GM23338 (cell line): ENCODE measurements around the gene WDR74.
A peak's percentile ranks its signal among the peaks of the same experiment; 100 is the strongest.

ENCODE experiments used
- CREB1 ChIP-seq: fragments of 250-450 bp; sonication (Bioruptor Pico); IDR thresholded peaks from 2 replicates; pipeline ENCODE4 v1.5.0; 2020; ENCODE audit warnings: low read depth, mild to moderate bottlenecking, moderate library complexity
- EZH2 ChIP-seq: fragments of 200-600 bp; sonication (generic); IDR thresholded peaks from one replicate; pipeline ENCODE4 v1.8.0; 2017; ENCODE audit warnings: antibody characterized with exemption, mild to moderate bottlenecking, low read depth; ENCODE audit not compliant: unreplicated experiment
- EZH2phosphoT487 ChIP-seq: fragments of 200-600 bp; sonication (generic); IDR thresholded peaks from one replicate; pipeline ENCODE4 v1.8.1; 2018; ENCODE audit warnings: antibody characterized with exemption; ENCODE audit not compliant: unreplicated experiment
- JUNB ChIP-seq: IDR thresholded peaks from one replicate; pipeline ENCODE4 v1.6.1; 2016; ENCODE audit warnings: antibody characterized with exemption; ENCODE audit not compliant: unreplicated experiment
- POLR2AphosphoS5 ChIP-seq: IDR thresholded peaks from 2 replicates; pipeline ENCODE4 v1.6.1; 2016; ENCODE audit warnings: antibody characterized with exemption, low read depth
- STAT1 ChIP-seq: IDR thresholded peaks from one replicate; pipeline ENCODE4 v1.6.1; 2016; ENCODE audit warnings: antibody characterized with exemption; ENCODE audit not compliant: unreplicated experiment
- ZNF114 ChIP-seq: fragments of 250-450 bp; sonication (Bioruptor Pico); IDR thresholded peaks from 2 replicates; pipeline ENCODE4 v1.5.0; 2020; ENCODE audit warnings: mild to moderate bottlenecking, moderate library complexity
- ZNF331 ChIP-seq: fragments of 250-450 bp; sonication (Bioruptor Pico); IDR thresholded peaks from 2 replicates; pipeline ENCODE4 v1.5.0; 2020; ENCODE audit warnings: low read depth, mild to moderate bottlenecking, moderate library complexity
- TF ChIP-seq, protein P1 (sequence below), 2 experiments: fragments of 200-600 bp in 1 of 2; sonication (generic) in 1 of 2; conservative IDR thresholded peaks; 2 replicates each; pipeline versions ENCODE4 v1.5.1 to v1.6.1; 2016 to 2017; ENCODE audit warnings: antibody characterized with exemption in 2 of 2, low read depth in 2 of 2, mild to moderate bottlenecking in 2 of 2, moderate library complexity in 1 of 2
- TF ChIP-seq, protein P2 (sequence below): IDR thresholded peaks from one replicate; pipeline ENCODE4 v1.6.1; 2018; ENCODE audit warnings: antibody characterized with exemption; ENCODE audit not compliant: unreplicated experiment
- TF ChIP-seq, protein P3 (sequence below): IDR thresholded peaks from 2 replicates; pipeline ENCODE4 v1.6.1; 2016; ENCODE audit warnings: antibody characterized with exemption
- TF ChIP-seq, protein P4 (sequence below): fragments of 250-450 bp; sonication (Bioruptor Pico); IDR thresholded peaks from 2 replicates; pipeline ENCODE4 v1.5.0; 2020; ENCODE audit warnings: mild to moderate bottlenecking, moderate library complexity

DNA sequence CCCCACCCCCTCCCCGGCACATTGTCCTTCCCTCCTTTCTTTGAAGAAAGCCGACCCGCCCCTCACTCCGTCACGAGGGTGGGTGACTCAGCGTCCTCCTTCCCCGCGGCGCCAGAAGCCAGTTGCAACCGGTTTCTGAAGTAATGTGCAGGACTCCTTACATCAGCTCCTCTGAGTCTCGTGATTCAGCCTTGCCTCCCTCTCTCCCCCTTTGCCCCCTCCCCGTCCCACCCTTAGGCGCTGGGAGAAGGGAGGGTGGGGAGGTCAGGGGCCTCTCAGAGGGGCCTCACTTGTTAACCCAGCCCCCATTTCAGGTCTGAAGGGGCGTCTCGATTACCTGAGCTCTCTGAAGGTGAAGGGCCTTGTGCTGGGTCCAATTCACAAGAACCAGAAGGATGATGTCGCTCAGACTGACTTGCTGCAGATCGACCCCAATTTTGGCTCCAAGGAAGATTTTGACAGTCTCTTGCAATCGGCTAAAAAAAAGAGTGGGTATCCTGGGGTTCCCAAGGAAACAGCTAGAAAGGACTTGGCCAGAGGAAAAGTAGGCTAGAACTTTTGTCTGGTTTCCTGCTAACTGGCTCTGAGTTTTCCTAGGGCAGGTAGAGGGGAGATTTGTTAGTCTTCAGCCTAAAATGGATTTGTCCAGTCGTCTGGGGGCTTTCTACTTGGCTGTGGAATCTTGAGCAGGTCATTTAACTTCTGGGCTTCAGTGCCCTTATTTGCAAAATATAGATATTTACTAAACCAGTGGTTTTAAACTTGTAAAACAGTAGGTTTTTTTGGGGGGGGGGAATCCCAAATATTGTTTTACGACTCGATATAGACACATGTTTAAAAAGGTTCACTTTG is 42.4 kb upstream of the WDR74 start:
- TF ChIP-seq, protein P1, sequence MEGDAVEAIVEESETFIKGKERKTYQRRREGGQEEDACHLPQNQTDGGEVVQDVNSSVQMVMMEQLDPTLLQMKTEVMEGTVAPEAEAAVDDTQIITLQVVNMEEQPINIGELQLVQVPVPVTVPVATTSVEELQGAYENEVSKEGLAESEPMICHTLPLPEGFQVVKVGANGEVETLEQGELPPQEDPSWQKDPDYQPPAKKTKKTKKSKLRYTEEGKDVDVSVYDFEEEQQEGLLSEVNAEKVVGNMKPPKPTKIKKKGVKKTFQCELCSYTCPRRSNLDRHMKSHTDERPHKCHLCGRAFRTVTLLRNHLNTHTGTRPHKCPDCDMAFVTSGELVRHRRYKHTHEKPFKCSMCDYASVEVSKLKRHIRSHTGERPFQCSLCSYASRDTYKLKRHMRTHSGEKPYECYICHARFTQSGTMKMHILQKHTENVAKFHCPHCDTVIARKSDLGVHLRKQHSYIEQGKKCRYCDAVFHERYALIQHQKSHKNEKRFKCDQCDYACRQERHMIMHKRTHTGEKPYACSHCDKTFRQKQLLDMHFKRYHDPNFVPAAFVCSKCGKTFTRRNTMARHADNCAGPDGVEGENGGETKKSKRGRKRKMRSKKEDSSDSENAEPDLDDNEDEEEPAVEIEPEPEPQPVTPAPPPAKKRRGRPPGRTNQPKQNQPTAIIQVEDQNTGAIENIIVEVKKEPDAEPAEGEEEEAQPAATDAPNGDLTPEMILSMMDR (conservative IDR thresholded peaks at IDR 0.05; ENCODE audit: low read depth in 2 of 2) = no peak
- TF ChIP-seq POLR2AphosphoS5 (0 out of 2 replicates have a peak, but pooled peaks have one; percentile 25), EZH2 (no peak), JUNB (no peak), EZH2phosphoT487 (no peak), ZNF331 (CRISPR knock-in tag) (no peak), CREB1 (peak; percentile 5; the same call in 1 of the 2 replicates), STAT1 (no peak), ZNF114 (no peak)
- TF ChIP-seq, protein P2, sequence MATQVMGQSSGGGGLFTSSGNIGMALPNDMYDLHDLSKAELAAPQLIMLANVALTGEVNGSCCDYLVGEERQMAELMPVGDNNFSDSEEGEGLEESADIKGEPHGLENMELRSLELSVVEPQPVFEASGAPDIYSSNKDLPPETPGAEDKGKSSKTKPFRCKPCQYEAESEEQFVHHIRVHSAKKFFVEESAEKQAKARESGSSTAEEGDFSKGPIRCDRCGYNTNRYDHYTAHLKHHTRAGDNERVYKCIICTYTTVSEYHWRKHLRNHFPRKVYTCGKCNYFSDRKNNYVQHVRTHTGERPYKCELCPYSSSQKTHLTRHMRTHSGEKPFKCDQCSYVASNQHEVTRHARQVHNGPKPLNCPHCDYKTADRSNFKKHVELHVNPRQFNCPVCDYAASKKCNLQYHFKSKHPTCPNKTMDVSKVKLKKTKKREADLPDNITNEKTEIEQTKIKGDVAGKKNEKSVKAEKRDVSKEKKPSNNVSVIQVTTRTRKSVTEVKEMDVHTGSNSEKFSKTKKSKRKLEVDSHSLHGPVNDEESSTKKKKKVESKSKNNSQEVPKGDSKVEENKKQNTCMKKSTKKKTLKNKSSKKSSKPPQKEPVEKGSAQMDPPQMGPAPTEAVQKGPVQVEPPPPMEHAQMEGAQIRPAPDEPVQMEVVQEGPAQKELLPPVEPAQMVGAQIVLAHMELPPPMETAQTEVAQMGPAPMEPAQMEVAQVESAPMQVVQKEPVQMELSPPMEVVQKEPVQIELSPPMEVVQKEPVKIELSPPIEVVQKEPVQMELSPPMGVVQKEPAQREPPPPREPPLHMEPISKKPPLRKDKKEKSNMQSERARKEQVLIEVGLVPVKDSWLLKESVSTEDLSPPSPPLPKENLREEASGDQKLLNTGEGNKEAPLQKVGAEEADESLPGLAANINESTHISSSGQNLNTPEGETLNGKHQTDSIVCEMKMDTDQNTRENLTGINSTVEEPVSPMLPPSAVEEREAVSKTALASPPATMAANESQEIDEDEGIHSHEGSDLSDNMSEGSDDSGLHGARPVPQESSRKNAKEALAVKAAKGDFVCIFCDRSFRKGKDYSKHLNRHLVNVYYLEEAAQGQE = no peak
- TF ChIP-seq, protein P3, sequence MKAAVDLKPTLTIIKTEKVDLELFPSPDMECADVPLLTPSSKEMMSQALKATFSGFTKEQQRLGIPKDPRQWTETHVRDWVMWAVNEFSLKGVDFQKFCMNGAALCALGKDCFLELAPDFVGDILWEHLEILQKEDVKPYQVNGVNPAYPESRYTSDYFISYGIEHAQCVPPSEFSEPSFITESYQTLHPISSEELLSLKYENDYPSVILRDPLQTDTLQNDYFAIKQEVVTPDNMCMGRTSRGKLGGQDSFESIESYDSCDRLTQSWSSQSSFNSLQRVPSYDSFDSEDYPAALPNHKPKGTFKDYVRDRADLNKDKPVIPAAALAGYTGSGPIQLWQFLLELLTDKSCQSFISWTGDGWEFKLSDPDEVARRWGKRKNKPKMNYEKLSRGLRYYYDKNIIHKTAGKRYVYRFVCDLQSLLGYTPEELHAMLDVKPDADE = no peak
- TF ChIP-seq, protein P4, sequence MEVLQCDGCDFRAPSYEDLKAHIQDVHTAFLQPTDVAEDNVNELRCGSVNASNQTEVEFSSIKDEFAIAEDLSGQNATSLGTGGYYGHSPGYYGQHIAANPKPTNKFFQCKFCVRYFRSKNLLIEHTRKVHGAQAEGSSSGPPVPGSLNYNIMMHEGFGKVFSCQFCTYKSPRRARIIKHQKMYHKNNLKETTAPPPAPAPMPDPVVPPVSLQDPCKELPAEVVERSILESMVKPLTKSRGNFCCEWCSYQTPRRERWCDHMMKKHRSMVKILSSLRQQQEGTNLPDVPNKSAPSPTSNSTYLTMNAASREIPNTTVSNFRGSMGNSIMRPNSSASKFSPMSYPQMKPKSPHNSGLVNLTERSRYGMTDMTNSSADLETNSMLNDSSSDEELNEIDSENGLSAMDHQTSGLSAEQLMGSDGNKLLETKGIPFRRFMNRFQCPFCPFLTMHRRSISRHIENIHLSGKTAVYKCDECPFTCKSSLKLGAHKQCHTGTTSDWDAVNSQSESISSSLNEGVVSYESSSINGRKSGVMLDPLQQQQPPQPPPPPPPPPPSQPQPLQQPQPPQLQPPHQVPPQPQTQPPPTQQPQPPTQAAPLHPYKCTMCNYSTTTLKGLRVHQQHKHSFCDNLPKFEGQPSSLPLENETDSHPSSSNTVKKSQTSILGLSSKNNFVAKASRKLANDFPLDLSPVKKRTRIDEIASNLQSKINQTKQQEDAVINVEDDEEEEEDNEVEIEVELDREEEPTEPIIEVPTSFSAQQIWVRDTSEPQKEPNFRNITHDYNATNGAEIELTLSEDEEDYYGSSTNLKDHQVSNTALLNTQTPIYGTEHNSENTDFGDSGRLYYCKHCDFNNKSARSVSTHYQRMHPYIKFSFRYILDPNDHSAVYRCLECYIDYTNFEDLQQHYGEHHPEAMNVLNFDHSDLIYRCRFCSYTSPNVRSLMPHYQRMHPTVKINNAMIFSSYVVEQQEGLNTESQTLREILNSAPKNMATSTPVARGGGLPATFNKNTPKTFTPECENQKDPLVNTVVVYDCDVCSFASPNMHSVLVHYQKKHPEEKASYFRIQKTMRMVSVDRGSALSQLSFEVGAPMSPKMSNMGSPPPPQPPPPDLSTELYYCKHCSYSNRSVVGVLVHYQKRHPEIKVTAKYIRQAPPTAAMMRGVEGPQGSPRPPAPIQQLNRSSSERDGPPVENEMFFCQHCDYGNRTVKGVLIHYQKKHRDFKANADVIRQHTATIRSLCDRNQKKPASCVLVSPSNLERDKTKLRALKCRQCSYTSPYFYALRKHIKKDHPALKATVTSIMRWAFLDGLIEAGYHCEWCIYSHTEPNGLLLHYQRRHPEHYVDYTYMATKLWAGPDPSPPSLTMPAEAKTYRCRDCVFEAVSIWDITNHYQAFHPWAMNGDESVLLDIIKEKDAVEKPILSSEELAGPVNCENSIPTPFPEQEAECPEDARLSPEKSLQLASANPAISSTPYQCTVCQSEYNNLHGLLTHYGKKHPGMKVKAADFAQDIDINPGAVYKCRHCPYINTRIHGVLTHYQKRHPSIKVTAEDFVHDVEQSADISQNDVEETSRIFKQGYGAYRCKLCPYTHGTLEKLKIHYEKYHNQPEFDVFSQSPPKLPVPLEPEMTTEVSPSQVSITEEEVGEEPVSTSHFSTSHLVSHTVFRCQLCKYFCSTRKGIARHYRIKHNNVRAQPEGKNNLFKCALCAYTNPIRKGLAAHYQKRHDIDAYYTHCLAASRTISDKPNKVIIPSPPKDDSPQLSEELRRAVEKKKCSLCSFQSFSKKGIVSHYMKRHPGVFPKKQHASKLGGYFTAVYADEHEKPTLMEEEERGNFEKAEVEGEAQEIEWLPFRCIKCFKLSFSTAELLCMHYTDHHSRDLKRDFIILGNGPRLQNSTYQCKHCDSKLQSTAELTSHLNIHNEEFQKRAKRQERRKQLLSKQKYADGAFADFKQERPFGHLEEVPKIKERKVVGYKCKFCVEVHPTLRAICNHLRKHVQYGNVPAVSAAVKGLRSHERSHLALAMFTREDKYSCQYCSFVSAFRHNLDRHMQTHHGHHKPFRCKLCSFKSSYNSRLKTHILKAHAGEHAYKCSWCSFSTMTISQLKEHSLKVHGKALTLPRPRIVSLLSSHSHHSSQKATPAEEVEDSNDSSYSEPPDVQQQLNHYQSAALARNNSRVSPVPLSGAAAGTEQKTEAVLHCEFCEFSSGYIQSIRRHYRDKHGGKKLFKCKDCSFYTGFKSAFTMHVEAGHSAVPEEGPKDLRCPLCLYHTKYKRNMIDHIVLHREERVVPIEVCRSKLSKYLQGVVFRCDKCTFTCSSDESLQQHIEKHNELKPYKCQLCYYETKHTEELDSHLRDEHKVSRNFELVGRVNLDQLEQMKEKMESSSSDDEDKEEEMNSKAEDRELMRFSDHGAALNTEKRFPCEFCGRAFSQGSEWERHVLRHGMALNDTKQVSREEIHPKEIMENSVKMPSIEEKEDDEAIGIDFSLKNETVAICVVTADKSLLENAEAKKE = no peak
